Spleen (tissue), 11 donors: Measurements from ENCODE around the gene GABPB1. TPM values are rescaled to one million over a fixed set of nuclear protein-coding genes. Genes with fewer than 3 reads are reported as not detected.

Experiments used
- DNase-seq: peaks from one replicate; pipeline ENCODE4 v3.0.0-alpha.2; 2020
- H3K27ac ChIP-seq, 8 donors: fragments of 200-600 bp; sonication (generic) in 7 of 8; 1 replicate in 4 of 8; 2 replicates in 4 of 8; pipeline versions ENCODE4 v1.5.0 to v1.8.0; 2016 to 2021; ENCODE audit warnings: inconsistent platforms in 4 of 8, mild to moderate bottlenecking in 4 of 8, moderate library complexity in 1 of 8
- H3K27me3 ChIP-seq, 7 donors: fragments of 200-600 bp; sonication (generic) in 6 of 7; replicated peaks in 1 of 7; 1 replicate in 4 of 7; 2 replicates in 3 of 7; pipeline versions ENCODE4 v1.5.0 to v1.8.0; 2016 to 2021; ENCODE audit warnings: inconsistent platforms in 3 of 7, mild to moderate bottlenecking in 1 of 7
- H3K36me3 ChIP-seq, 6 donors: fragments of 200-600 bp; sonication (generic) in 5 of 6; 1 replicate in 4 of 6; 2 replicates in 2 of 6; pipeline versions ENCODE4 v1.5.0 to v1.8.0; 2016 to 2021; ENCODE audit warnings: inconsistent platforms in 2 of 6
- H3K4me1 ChIP-seq, 6 donors: fragments of 200-600 bp; sonication (generic) in 5 of 6; 1 replicate in 3 of 6; 2 replicates in 3 of 6; pipeline versions ENCODE4 v1.5.0 to v1.8.0; 2016 to 2021; ENCODE audit warnings: inconsistent platforms in 3 of 6
- H3K4me3 ChIP-seq, 8 donors: fragments of 200-600 bp; sonication (generic) in 7 of 8; 1 replicate in 4 of 8; 2 replicates in 4 of 8; pipeline versions ENCODE4 v1.5.0 to v1.8.0; 2016 to 2021; ENCODE audit warnings: inconsistent platforms in 4 of 8, mild to moderate bottlenecking in 4 of 8, moderate library complexity in 2 of 8
- H3K9me3 ChIP-seq, 8 donors: fragments of 200-600 bp; sonication (generic) in 7 of 8; 1 replicate in 4 of 8; 2 replicates in 4 of 8; pipeline versions ENCODE4 v1.5.0 to v1.8.0; 2016 to 2021; ENCODE audit warnings: inconsistent platforms in 4 of 8
- CTCF ChIP-seq, 11 experiments: fragments of 200-600 bp in 7 of 11; fragments of 450-650 bp in 4 of 11; sonication (generic) in 4 of 11; IDR thresholded peaks in 8 of 11; conservative IDR thresholded peaks in 3 of 11; 1 replicate in 7 of 11; 2 replicates in 4 of 11; pipeline versions ENCODE4 v1.4.0 to v1.8.0; 2016 to 2021; ENCODE audit warnings: antibody characterized with exemption in 11 of 11, inconsistent platforms in 4 of 11, mild to moderate bottlenecking in 1 of 11
- POLR2A ChIP-seq, 3 donors: fragments of 450-650 bp; IDR thresholded peaks; one replicate each; pipeline ENCODE4 v1.5.1; 2017; ENCODE audit warnings: antibody characterized with exemption in 3 of 3, mild to moderate bottlenecking in 1 of 3
- POLR2AphosphoS5 ChIP-seq, 3 donors: sonication (generic); formaldehyde crosslinking; IDR thresholded peaks; one replicate each; pipeline ENCODE4 v1.5.1; 2017; ENCODE audit warnings: antibody characterized with exemption in 3 of 3
- WGBS, 5 donors: extraction: QIAGEN DNeasy Blood & Tissue Kit in 3 of 5; methylation state at CpG; one replicate each; pipeline versions ENCODE4 v1.1.5 to v1.1.7; 2013 to 2018; 5-methylcytosine and 5-hydroxymethylcytosine counted together
- intact Hi-C: fragments of 100-400 bp; cut with DNase I; formaldehyde crosslinking; loops from one replicate; pipeline ENCODE4 v1.15.0; 2023; ENCODE audit warnings: low total_unique reads
- polyA plus RNA-seq, 3 donors: library from polyadenylated mRNA; stranded (reverse); fragments of 200-250 nt; gene quantifications; one replicate each; pipeline ENCODE4 v1.2.1, GENCODE V29; 2013
- total RNA-seq, 7 donors: library from RNA; depleted of rRNA in 3 of 7; stranded (reverse); fragments of >200 nt in 3 of 7; fragmentation: NEBNext Ultra II Directional in 4 of 7; extraction: Animal tissue kit (Norgen Biotek cat#: 25700) in 4 of 7; gene quantifications; one replicate each; pipeline versions ENCODE4 v1.1.0 to v1.2.1, GENCODE V29; 2016 to 2021
- donor health status: healthy with polysubstance abuse.
- donor health status: DM: no; HTN: no; CAD: no; lungs with moderate emphysema.
- donor health status: DM: no; HTN: no; CAD: no.
- donor health status: Bipolar disorder and iron deficiency.
- donor health status: healthy.
- donor health status: DM: no; HTN: no; CAD: no.
- donor health status: DM: yes; HTN: yes; CAD: no.

The GABPB1 gene
- total and polyA plus RNA-seq, 10 donors, result 7.7 to 36.9 (median 21.8) TPM

GRCh38 chr15:50307799-50308198 is 47.2 kb downstream of the GABPB1 start:
- no peak for TF ChIP-seq POLR2A (IDR thresholded peaks at IDR 0.05)
- TF ChIP-seq POLR2AphosphoS5 (IDR thresholded peaks at IDR 0.05), result no peak
- no peak for TF ChIP-seq CTCF (IDR thresholded peaks at IDR 0.05 in 8 of 11, conservative IDR thresholded peaks at IDR 0.05 in 3 of 11)
- H3K36me3 ChIP-seq, result peaks cover 0 to 50% (median 19%) of the 10 kb centered on the region in 6 donors
- intact Hi-C loops, result no loop called here
- no peak for DNase-seq
- peaks cover 0 to 2% (median 0%) of the 10 kb centered on the region in 6 donors for H3K4me1 ChIP-seq
- no peak overlapping the region for H3K27ac ChIP-seq
- H3K9me3 ChIP-seq, result peaks cover 0 to 18% (median 16%) of the 10 kb centered on the region in 8 donors
- no peaks in the 10 kb centered on the region for H3K27me3 ChIP-seq
- H3K4me3 ChIP-seq, result no peak overlapping the region

GRCh38 chr15:50304836-50305235 is 50.2 kb downstream of the GABPB1 start:
- peaks cover 0 to 18% (median 16%) of the 10 kb centered on the region in 8 donors for H3K9me3 ChIP-seq
- no peak overlapping the region for H3K27ac ChIP-seq
- no peaks in the 10 kb centered on the region for H3K27me3 ChIP-seq
- peaks cover 7 to 79% (median 43%) of the 10 kb centered on the region in 6 donors for H3K36me3 ChIP-seq
- DNase-seq, result no peak
- intact Hi-C loops, result no loop called here
- WGBS, 5 donors, result 89 to 98% (median 95%) methylated on average over 1 of the region's 1 CpG
- peaks cover 0 to 10% (median 0%) of the 10 kb centered on the region in 6 donors for H3K4me1 ChIP-seq
- TF ChIP-seq POLR2A (IDR thresholded peaks at IDR 0.05) (no peak), CTCF (IDR thresholded peaks at IDR 0.05 in 8 of 11, conservative IDR thresholded peaks at IDR 0.05 in 3 of 11) (no peak), POLR2AphosphoS5 (IDR thresholded peaks at IDR 0.05) (no peak)
- no peak overlapping the region for H3K4me3 ChIP-seq

DNA sequence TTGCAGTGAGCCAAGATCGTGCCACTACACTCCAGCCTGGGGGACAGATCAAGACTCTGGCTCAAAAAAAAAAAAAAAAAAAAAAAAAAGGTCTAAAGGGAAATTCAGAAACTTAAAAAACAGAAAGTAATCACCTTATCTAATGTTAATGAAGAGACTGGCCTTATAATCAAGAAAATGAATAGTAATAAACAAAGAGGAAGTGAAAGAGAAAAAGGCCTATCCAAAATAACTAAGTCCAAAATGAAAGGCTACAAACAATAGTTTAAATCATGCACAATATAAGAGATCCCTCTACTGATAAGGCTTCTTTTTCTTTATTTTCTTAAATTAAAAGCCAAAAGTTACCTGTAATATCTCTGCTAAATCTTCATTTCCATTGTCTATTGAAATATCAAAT is 52.4 kb downstream of the GABPB1 start:
- intact Hi-C loops, result no loop called here
- WGBS, 5 donors, result 80 to 93% (median 86%) methylated on average over 1 of the region's 1 CpG

DNA sequence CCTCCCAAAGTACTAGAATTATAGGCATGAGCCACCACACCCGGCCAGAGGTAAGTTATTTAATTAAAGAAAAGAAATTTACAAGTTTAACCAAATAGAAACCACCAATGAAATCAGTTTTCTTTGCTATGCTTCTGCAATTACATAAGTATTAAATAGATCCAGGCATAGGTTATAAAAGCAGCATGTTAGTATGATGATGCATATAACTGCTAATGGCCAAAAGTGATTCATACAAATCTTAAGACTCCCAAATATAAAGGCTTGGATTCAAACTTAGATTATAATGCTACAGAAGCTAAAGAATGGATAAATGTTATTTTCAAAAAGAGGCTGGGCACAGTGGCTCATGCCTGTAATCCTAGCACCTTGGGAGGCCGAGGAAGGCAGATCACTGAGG is 56.7 kb downstream of the GABPB1 start:
- peaks cover 7 to 94% (median 49%) of the 10 kb centered on the region in 6 donors for H3K36me3 ChIP-seq

More for the DNA sequence above, 52.4 kb downstream of the GABPB1 start:
- TF ChIP-seq POLR2A (IDR thresholded peaks at IDR 0.05), result no peak
- no peak for TF ChIP-seq POLR2AphosphoS5 (IDR thresholded peaks at IDR 0.05)
- no peak for TF ChIP-seq CTCF (IDR thresholded peaks at IDR 0.05 in 8 of 11, conservative IDR thresholded peaks at IDR 0.05 in 3 of 11)
- H3K27ac ChIP-seq, result no peak overlapping the region
- H3K4me1 ChIP-seq, result peaks cover 0 to 10% (median 0%) of the 10 kb centered on the region in 6 donors
- no peaks in the 10 kb centered on the region for H3K27me3 ChIP-seq
- peaks cover 7 to 89% (median 48%) of the 10 kb centered on the region in 6 donors for H3K36me3 ChIP-seq
- no peak for DNase-seq
- peaks cover 0 to 8% (median 5%) of the 10 kb centered on the region in 8 donors for H3K9me3 ChIP-seq
- no peak overlapping the region for H3K4me3 ChIP-seq

More for the DNA sequence above, 56.7 kb downstream of the GABPB1 start:
- TF ChIP-seq POLR2AphosphoS5 (IDR thresholded peaks at IDR 0.05) (no peak), POLR2A (IDR thresholded peaks at IDR 0.05) (no peak), CTCF (IDR thresholded peaks at IDR 0.05 in 8 of 11, conservative IDR thresholded peaks at IDR 0.05 in 3 of 11) (no peak)
- H3K9me3 ChIP-seq, result no peaks in the 10 kb centered on the region
- no peak overlapping the region for H3K27ac ChIP-seq
- DNase-seq, result no peak
- intact Hi-C loops, result no loop called here
- peaks cover 0 to 10% (median 0%) of the 10 kb centered on the region in 6 donors for H3K4me1 ChIP-seq
- H3K4me3 ChIP-seq, result no peak overlapping the region
- H3K27me3 ChIP-seq, result no peaks in the 10 kb centered on the region
- 94 to 100% (median 96%) methylated on average over 2 of the region's 2 CpGs for WGBS, 5 donors
